ENCODE results near the gene CPSF4L.
"Not testable (repeated sequence)": the region's sequence is repeated elsewhere in the genome, so short reads cannot be mapped to it uniquely, and the experiment has no call there.

The CPSF4L gene

DNA sequence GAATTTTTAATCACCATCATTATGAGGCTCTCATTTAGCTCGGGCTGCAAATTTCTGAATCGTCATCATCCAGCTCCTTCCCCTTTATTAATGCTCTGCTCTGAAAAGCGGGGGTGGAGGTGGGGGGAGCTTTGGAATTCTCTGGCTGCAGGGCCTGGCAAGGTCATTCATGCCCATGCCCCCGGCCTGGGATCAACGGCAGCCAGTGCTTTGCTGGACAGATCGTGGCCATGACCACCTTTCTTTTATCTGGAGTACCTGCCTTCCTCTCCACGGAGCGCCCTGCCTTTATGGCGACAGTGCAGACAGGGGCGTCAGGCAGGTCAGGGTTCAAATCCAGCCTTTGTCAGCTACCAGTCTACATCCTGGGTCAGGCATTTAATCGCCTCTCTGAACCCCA, 5.1 kb upstream of the CPSF4L start:
- DNase-seq, result no peak

DNA sequence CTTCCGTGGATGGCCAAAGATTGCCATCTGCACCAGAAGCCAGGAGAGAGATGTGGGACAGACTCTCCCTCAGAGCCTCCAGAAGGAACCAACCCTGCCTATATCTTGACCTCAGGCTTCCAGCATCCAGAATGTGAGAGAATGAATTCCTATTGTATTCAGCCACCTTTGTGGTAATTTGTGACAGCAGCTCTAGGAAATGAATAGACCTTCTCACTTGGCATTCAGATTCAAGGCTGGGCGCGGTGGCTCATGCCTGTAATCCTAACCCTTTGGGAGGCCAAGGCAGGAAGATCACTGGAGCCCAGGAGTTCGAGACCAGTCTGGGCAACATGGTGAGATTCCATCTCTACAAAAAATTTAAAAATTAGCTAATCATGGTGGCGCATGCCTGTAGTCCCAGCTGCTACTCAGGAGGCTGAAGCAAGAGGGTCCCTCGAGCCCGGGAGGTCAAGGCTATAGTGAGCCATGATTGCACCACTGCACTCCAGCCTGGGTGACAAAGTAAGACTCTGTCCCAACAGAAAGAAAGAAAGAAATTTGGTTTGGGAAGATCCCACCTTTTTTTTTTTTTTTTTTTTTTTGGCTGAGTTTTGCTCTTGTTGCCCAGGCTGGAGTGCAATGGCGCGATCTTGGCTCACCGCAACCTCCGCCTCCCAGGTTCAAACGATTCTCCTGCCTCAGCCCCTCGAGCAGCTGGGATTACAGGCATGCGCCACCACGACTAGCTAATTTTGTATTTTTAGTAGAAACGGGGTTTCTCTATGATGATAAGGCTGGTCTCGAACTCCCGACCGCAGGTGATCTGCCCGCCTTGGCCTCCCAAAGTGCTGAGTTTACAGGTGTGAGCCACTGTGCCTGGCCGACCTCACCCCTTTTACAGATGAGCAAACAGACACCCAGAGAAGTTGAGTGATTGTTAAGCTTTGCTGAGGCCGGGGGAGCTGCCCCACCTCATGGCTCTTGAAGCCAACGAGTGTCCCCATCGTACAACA, 4.3 kb upstream of the CPSF4L start:
- DNase-seq, result no peak

- not testable (repeated sequence) for DNase-seq
Measured at GRCh38 chr17:73264448-73264847, 2.8 kb upstream of the CPSF4L start.

GRCh38 chr17:73262676-73263642, 1.3 kb upstream of the CPSF4L start:
- DNase-seq, result no peak

GRCh38 chr17:73261952-73262675, 434 bp upstream of the CPSF4L start:
- DNase-seq, result no peak

- no peak for DNase-seq
Measured at GRCh38 chr17:73257516-73257915, 4.2 kb downstream of the CPSF4L start.

GRCh38 chr17:73256220-73256619, 5.5 kb downstream of the CPSF4L start:
- DNase-seq, result no peak

DNA sequence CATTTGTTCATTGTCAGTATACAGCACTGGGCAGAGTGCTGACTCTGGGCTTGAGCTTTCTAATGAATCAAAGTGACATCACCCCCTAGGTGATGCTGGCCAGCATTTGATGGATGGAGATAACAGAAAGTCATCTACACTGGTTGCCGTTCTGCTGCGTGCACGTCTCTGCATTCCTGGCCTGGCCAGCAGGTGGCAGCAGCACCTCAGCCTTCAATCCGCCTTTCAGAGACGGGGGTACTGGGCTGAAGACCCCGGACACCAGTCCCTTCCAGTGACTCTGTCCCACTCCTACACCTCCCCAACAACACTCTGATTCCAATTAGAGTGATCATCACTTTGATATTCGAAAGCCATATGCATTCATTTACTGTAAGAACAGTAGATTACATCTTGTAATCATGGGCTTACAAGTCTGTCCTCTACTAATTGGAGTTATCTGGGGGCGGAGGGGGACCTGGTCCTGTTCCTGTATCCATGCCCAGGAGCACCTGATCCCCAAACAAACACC, 6.0 kb downstream of the CPSF4L start:
- DNase-seq, result peak in 1 of 2 donors; percentile 31

GRCh38 chr17:73251871-73252270, 9.8 kb downstream of the CPSF4L start:
- DNase-seq, result no peak

GRCh38 chr17:73250851-73251640, 10.6 kb downstream of the CPSF4L start:
- no peak for DNase-seq

DNA sequence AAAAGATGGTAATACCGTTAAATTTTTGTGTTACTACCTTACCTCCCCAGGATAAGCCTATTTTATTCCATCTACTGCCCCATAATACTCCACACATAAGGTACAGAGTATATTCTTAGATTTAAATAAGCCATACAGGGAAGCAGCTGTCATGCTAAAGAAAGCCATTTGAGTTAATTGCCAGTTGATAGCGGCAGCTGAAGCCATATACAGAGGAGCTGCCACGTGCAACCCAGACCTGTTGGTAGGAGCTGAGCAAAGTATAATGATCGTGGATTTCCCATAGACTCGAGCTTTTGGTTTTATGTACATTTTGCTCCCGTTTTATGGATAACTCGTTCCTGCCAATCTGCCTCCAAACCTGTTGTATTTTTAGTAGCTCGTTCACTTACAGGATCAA, 12.0 kb downstream of the CPSF4L start:
- DNase-seq, result no peak

GRCh38 chr17:73248532-73248931, 13.1 kb downstream of the CPSF4L start:
- no peak for DNase-seq

DNA sequence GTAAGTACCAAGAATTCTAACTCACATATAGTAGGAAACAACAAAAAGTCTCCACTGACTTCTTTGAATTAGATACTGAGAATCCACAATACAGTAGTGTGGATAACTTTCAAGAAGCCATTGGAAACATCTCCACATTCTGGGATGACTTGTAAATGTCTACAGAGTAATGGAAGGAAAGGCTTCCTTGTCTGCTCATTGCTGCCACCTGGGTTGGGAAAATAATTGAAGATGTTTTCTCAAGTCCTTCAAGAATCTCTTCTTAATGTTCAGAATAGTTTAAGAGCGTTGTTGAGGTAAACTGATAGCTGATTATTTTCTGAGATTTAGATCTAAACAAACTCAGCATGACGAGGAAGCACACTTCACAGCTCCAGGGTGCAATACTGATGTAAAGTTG, 14.0 kb downstream of the CPSF4L start:
- no peak for DNase-seq

DNA sequence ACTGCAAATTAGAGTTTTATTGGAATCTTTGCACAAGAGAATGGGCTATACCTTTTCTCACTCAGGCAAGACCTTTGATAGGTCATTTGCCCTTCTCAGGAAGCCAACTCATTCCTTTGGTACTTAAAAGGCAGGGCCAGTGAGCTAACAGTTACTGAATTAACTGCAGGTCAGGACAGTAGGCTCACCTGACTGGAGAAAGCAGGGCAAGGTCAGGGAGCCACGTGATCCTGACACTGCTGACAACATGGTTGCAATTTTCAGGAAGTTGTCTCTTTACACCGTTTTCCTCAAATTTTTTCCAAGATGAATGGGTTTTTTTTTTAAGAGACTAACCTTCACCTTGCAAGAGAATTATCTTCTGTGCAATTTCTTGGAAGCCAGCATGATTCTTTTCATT, 21.1 kb downstream of the CPSF4L start:
- no peak for DNase-seq

DNA sequence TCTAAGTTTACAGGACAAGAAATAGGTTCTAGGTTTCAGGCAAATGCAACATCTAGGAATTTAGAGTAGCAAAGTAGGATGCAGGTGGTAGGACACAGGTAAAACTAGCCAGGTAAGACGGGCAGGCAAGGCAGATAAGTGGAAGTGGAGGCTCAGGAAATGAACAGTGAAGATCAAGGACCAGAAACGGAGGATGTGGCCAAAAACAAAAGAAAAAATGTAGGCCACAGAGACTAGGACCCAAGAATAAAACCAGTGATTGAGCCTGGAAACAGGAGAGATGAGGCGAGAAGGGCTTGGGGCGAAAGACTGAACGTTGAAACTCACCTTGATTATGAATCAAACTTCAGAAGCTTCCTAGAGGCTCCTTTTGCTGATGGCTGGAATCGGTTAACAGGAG, 24.0 kb downstream of the CPSF4L start:
- no peak for DNase-seq

- no peak for DNase-seq
Measured at GRCh38 chr17:73234736-73235135, 26.9 kb downstream of the CPSF4L start.

DNA sequence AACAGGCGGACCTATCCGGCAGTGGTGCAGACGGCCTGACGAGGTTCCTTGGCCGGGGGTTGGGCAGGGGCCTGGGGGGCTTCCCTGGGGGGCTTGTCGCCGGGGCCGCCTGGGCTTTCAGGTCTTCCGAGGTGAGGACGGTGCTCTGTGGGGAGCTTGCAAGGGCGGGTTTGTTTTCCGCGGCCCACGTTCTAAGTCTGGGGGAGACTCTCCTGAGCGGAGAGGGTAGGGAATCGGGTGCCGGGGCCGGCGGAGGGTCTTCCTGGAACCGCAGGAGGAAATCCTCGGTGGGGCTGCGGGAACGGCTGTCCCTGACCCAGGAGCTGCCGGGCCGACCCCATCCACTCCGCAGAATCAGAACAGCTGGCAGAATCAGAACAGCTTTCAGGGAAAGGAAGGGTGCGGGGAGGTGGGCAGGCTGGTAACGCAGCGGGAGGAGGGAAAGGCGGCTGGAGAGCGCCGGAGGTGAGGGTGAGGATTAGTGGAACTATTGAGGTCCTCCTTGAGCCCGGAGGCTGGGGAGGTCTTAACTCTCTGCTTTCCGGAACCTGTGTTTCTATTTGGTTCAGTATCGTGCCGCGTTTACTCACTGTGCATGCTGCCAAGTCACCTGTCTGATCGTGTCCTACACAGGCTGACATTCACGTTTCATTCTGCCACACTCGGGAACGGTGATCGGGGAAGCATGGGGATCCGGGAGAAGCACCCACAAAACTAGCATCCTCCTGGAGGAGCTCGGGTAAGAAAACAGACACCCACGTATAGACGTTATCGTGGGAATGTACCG, 28.9 kb downstream of the CPSF4L start:
- DNase-seq, result no peak

DNA sequence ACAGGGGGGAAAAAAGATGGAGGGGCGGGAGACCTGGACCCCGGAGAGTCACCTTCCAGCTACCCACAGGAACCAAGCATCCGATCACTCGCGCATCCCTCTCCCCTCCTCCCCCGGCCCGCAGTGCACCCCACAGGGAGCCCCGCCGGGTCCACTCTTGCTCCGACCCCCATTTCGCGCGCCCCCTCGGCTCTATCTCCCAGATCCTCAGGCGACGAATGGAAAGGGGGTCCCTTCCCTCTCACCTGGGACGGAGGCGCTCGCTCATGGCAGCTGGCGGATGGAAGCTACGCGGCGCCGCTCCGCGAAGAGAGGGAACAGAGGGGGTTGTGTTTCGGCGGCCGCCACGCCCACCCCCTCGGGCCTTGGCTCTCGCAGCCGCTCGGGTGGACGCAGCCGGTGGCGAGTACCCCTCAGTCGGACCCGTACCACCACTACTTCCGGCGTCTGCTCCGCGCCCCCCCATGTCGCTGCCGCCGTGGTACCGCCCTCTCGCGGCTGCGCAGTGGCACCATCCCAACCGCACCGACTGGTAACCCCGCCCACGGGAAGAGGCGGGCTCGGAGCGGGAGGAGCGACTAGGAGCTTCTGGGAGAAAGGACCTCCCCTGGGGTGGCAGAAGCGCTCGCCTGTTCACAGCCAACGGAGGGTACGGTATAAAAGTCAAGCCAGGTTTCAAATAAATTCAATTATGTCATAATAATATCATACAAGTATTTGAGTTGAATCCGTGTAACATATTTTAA, 29.7 kb downstream of the CPSF4L start:
- DNase-seq, result peak; percentile 79 to 92

- DNase-seq, result no peak
Measured at GRCh38 chr17:73231395-73231794, 30.3 kb downstream of the CPSF4L start.

- DNase-seq, result no peak
Measured at GRCh38 chr17:73230088-73230487, 31.6 kb downstream of the CPSF4L start.
